GM10266 (cell line): Measurements from ENCODE around the gene ADAMTSL3.

Experiments used
- DNase-seq: peaks from one replicate; pipeline ENCODE4 v3.0.0; 2012; ENCODE audit errors: extremely low spot score
- TF ChIP-seq, protein P1 (sequence below): IDR thresholded peaks from 2 replicates; pipeline ENCODE4 v1.5.1; 2012; ENCODE audit warnings: mild to moderate bottlenecking, low read depth; ENCODE audit not compliant: control insufficient read depth, insufficient read depth; ENCODE audit errors: missing control alignments

ADAMTSL3 gene

GRCh38 chr15:83650831-83651230 is 3.1 kb upstream of the ADAMTSL3 start:
- TF ChIP-seq, protein P1, sequence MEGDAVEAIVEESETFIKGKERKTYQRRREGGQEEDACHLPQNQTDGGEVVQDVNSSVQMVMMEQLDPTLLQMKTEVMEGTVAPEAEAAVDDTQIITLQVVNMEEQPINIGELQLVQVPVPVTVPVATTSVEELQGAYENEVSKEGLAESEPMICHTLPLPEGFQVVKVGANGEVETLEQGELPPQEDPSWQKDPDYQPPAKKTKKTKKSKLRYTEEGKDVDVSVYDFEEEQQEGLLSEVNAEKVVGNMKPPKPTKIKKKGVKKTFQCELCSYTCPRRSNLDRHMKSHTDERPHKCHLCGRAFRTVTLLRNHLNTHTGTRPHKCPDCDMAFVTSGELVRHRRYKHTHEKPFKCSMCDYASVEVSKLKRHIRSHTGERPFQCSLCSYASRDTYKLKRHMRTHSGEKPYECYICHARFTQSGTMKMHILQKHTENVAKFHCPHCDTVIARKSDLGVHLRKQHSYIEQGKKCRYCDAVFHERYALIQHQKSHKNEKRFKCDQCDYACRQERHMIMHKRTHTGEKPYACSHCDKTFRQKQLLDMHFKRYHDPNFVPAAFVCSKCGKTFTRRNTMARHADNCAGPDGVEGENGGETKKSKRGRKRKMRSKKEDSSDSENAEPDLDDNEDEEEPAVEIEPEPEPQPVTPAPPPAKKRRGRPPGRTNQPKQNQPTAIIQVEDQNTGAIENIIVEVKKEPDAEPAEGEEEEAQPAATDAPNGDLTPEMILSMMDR: no peak
- no peak for DNase-seq

- DNase-seq: no peak
- TF ChIP-seq, protein P1: no peak
Measured at GRCh38 chr15:83651541-83651940, 2.4 kb upstream of the ADAMTSL3 start.

- no peak for DNase-seq
- TF ChIP-seq, protein P1: no peak
Measured at GRCh38 chr15:83652626-83653204, 1.2 kb upstream of the ADAMTSL3 start.

DNA sequence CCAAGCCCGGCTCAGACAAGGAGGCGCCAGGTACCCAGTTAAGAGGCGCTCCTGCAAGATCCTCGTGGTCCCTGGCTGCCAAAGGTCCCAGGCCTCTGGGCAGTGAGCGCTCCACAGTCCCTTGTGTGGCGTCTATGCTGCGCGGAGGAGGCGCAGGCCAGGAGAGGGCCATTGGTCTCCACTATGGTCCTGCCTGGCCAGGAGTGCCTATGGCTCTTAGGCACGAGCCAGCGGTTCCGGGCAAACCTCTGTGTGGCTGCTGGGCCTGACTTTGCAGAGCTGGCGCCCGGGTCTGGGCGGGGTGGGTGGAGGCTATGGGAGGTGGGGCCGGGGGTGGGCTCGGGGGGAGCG is 660 bp upstream of the ADAMTSL3 start:
- no peak for DNase-seq
- TF ChIP-seq, protein P1: no peak

- TF ChIP-seq, protein P1: no peak
- DNase-seq: no peak
Measured at GRCh38 chr15:83654379-83655236, 685 bp downstream of the ADAMTSL3 start.

GRCh38 chr15:83655237-83655616 is 1.3 kb downstream of the ADAMTSL3 start:
- TF ChIP-seq, protein P1: no peak
- DNase-seq: no peak

DNA sequence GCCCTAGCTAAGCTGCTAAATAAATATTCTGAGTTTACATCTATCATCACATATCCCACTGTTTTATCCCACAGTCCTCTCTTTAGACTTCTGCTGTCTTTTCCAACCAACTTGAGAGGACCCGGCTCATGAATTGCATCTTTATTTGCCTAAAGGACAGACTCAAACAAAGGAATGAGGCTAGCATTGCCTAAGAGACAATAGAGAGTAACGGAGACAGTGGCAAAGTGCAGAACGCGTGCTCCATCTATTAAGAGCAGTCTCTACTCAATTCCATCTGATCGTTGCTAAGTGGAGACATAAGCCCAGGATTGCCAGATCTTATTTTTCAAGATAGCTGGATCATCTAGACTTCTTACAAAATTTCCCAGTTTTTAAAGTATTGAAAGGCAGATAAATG is 2.3 kb downstream of the ADAMTSL3 start:
- TF ChIP-seq, protein P1: no peak
- no peak for DNase-seq
